HAP-1 (cell line): Measurements from ENCODE around the gene CNNM1.
A peak's percentile ranks its signal among the peaks of the same experiment; 100 is the strongest.

Experiments used
- DNase-seq, 2 experiments: peaks; one replicate each; pipeline ENCODE4 v3.0.0-alpha.2; 2016 to 2020; ENCODE audit warnings: low spot score in 2 of 2
- H3K27me3 ChIP-seq: fragments of 250-450 bp; sonication (Bioruptor Pico); 2 replicates; pipeline ENCODE4 v1.5.1; 2020; ENCODE audit warnings: low read depth, mild to moderate bottlenecking, moderate library complexity
- H3K36me3 ChIP-seq: fragments of 250-450 bp; sonication (Bioruptor Pico); replicated peaks from 2 replicates; pipeline ENCODE4 v1.5.1; 2020; ENCODE audit warnings: mild to moderate bottlenecking
- H3K4me1 ChIP-seq: fragments of 250-450 bp; sonication (Bioruptor Pico); 2 replicates; pipeline ENCODE4 v1.5.1; 2020; ENCODE audit warnings: mild to moderate bottlenecking
- H3K4me3 ChIP-seq: fragments of 250-450 bp; sonication (Bioruptor Pico); 2 replicates; pipeline ENCODE4 v1.5.1; 2020; ENCODE audit warnings: mild to moderate bottlenecking, moderate library complexity
- H3K9me3 ChIP-seq: fragments of 250-450 bp; sonication (Bioruptor Pico); 2 replicates; pipeline ENCODE4 v1.5.1; 2020; ENCODE audit warnings: mild to moderate bottlenecking, moderate library complexity
- in situ Hi-C: fragments of 300-500 bp; cut with MboI; formaldehyde crosslinking; loops from 3 replicates; pipeline ENCODE4 v1.14.3; 2020; ENCODE audit warnings: low sequenced_read_pairs, inconsistent platforms, mixed read lengths

Gene CNNM1

DNA sequence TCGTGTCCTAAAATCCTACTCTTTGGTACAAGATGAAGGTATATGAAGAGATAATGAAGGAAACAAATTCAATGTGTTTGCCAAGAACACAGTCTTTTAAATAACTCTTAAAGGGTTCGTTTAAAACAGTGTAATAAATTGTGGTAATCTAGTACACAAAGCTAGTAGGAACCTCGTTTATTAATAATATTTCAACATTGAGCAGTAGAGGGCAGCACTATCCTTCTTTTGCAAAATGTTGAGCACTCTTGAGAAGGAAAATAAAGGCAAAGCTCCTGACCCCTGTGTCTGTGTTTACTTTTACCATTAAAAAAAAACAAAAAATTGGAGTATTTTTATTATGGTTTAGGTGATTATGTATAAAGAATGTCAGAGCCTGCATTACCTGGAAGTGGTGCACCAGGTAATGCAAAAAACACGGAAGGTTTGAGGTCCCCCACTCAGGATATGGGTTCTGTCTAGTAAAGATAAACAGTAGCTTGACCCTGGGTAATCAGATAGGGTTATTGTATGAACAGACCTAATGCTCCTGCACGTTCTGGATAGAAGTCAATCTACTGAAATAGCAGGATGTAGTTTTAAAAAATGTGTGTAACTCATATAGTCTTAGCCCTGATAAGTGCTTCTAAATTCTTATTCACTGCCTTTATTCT, 107.0 kb downstream of the CNNM1 start:
- H3K27me3 ChIP-seq, result no peaks in the 10 kb centered on the region
- in situ Hi-C loops, result no loop called here
- peak; percentile 15 to 55 for DNase-seq
- no peak overlapping the region for H3K4me3 ChIP-seq
- H3K9me3 ChIP-seq, result no peaks in the 10 kb centered on the region
- peaks cover 15% of the 10 kb centered on the region for H3K4me1 ChIP-seq
- peaks cover 6% of the 10 kb centered on the region for H3K36me3 ChIP-seq

GRCh38 chr10:99438890-99439289, 109.7 kb downstream of the CNNM1 start:
- peaks cover 13% of the 10 kb centered on the region for H3K4me1 ChIP-seq
- H3K27me3 ChIP-seq, result no peaks in the 10 kb centered on the region
- DNase-seq, result no peak
- H3K4me3 ChIP-seq, result no peak overlapping the region
- in situ Hi-C loops, result no loop called here
- H3K36me3 ChIP-seq, result no peaks in the 10 kb centered on the region
- H3K9me3 ChIP-seq, result no peaks in the 10 kb centered on the region

DNA sequence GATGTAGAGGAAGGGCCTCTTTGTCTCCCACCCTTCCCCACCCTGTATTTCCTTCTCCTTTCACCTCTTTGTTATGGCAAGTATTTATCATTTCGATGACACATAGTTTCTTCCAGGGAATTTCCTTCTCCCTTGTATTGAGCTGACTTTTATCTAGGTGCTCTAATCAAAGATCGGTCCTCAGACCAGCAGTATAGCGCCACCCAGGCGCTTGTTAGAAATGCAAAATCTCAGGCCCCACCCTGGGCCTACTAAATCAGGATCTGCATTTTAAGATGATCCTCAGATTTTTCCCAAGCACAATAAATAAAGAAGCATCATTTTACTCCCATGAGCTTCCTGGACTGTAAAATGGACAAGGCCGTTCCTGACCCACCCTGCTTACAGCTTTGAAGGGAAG, 113.2 kb downstream of the CNNM1 start:
- no peak for DNase-seq
- Histone ChIP-seq H3K27me3 (no peaks in the 10 kb centered on the region), H3K36me3 (no peaks in the 10 kb centered on the region), H3K9me3 (no peaks in the 10 kb centered on the region), H3K4me1 (peaks cover 22% of the 10 kb centered on the region), H3K4me3 (no peak overlapping the region)
- in situ Hi-C loops, result no loop called here

DNA sequence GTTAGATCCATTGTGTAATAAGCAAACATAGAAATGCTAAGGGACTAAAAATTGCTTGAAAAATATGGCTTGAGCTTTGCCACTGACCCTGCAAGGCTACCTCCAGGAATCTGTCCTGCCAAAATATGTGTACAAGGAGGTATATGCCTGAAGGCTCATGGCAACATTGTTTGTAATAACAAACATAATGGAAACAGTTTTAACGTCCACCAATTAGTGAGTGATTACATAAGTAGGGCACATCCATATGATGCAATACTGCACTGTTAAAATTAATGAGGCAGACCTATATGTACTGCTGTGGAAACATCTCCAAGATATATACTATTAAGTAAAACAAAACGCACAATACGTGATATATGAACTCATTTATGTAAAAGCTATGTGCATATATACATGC, 114.3 kb downstream of the CNNM1 start:
- no peak for DNase-seq
- in situ Hi-C loops, result no loop called here
- Histone ChIP-seq H3K4me1 (peaks cover 22% of the 10 kb centered on the region), H3K36me3 (no peaks in the 10 kb centered on the region), H3K4me3 (no peak overlapping the region), H3K27me3 (no peaks in the 10 kb centered on the region), H3K9me3 (no peaks in the 10 kb centered on the region)
